Type B pancreatic cell (in vitro differentiated cells): ENCODE measurements around the gene PITPNB. TPM values are rescaled to one million over a fixed set of nuclear protein-coding genes. Genes with fewer than 3 reads are reported as not detected.
A peak's percentile ranks its signal among the peaks of the same experiment; 100 is the strongest.

Experiments used
- DNase-seq: peaks from one replicate; pipeline ENCODE4 v3.0.0; 2021; ENCODE audit warnings: mixed read lengths; ENCODE audit not compliant: unreplicated experiment; ENCODE audit errors: extremely low spot score
- H3K27ac Mint-ChIP-seq: 2 replicates; pipeline ENCODE4 v1.8.0; 2021; ENCODE audit warnings: mild to moderate bottlenecking, mixed read lengths
- H3K27me3 Mint-ChIP-seq: 2 replicates; pipeline ENCODE4 v1.8.0; 2021; ENCODE audit warnings: mixed read lengths
- H3K36me3 Mint-ChIP-seq: 2 replicates; pipeline ENCODE4 v1.8.0; 2021; ENCODE audit warnings: mixed read lengths
- H3K4me1 Mint-ChIP-seq: one replicate; pipeline ENCODE4 v1.8.0; 2021; ENCODE audit warnings: mixed read lengths; ENCODE audit not compliant: unreplicated experiment
- H3K4me3 Mint-ChIP-seq: 2 replicates; pipeline ENCODE4 v1.8.0; 2021; ENCODE audit warnings: mild to moderate bottlenecking, mixed read lengths
- H3K9me3 Mint-ChIP-seq: 2 replicates; pipeline ENCODE4 v1.8.0; 2021; ENCODE audit warnings: mixed read lengths
- CTCF ChIP-seq: fragments of 200-600 bp; sonication (generic); conservative IDR thresholded peaks from 2 replicates; pipeline ENCODE4 v1.5.0; 2021; ENCODE audit warnings: antibody characterized with exemption, mild to moderate bottlenecking
- total RNA-seq: library from RNA; stranded (reverse); gene quantifications from 2 replicates; pipeline ENCODE4 v1.2.1, GENCODE V29; 2021; ENCODE audit warnings: low replicate concordance

PITPNB gene
- total RNA-seq, 1 donor from 2014 or later: 73.2 TPM

- TF ChIP-seq CTCF: no peak
- DNase-seq: no peak
- H3K27me3 Mint-ChIP-seq: no peaks in the 10 kb centered on the region
- peaks cover 4% of the 10 kb centered on the region for H3K4me1 Mint-ChIP-seq
- no peaks in the 10 kb centered on the region for H3K9me3 Mint-ChIP-seq
- no peak overlapping the region for H3K27ac Mint-ChIP-seq
- peaks cover 36% of the 10 kb centered on the region for H3K36me3 Mint-ChIP-seq
- H3K4me3 Mint-ChIP-seq: no peak overlapping the region
Observed at GRCh38 chr22:27892811-27893210, 26.2 kb downstream of the PITPNB start.

- no peak overlapping the region for H3K27ac Mint-ChIP-seq
- H3K4me1 Mint-ChIP-seq: peaks cover 10% of the 10 kb centered on the region
- no peaks in the 10 kb centered on the region for H3K9me3 Mint-ChIP-seq
- no peaks in the 10 kb centered on the region for H3K27me3 Mint-ChIP-seq
- no peak for TF ChIP-seq CTCF
- H3K4me3 Mint-ChIP-seq: no peak overlapping the region
- DNase-seq: no peak
- peaks cover 35% of the 10 kb centered on the region for H3K36me3 Mint-ChIP-seq
Observed at GRCh38 chr22:27892064-27892463, 27.0 kb downstream of the PITPNB start.

- Mint-ChIP-seq H3K4me3 (no peak overlapping the region), H3K36me3 (peaks cover 34% of the 10 kb centered on the region), H3K9me3 (no peaks in the 10 kb centered on the region), H3K27ac (no peak overlapping the region), H3K4me1 (peaks cover 32% of the 10 kb centered on the region), H3K27me3 (no peaks in the 10 kb centered on the region)
- no peak for TF ChIP-seq CTCF
- DNase-seq: no peak
Observed at GRCh38 chr22:27888310-27888709, 30.7 kb downstream of the PITPNB start.

GRCh38 chr22:27886843-27887151 is 32.3 kb downstream of the PITPNB start:
- no peak for DNase-seq
- peaks cover 22% of the 10 kb centered on the region for H3K36me3 Mint-ChIP-seq
- H3K9me3 Mint-ChIP-seq: no peaks in the 10 kb centered on the region
- no peak overlapping the region for H3K27ac Mint-ChIP-seq
- peak; percentile 16 for TF ChIP-seq CTCF
- peaks cover 32% of the 10 kb centered on the region for H3K4me1 Mint-ChIP-seq
- H3K27me3 Mint-ChIP-seq: no peaks in the 10 kb centered on the region
- no peak overlapping the region for H3K4me3 Mint-ChIP-seq

GRCh38 chr22:27885977-27886842 is 32.8 kb downstream of the PITPNB start:
- DNase-seq: no peak
- Mint-ChIP-seq H3K9me3 (no peaks in the 10 kb centered on the region), H3K27ac (peak overlapping the region; percentile 42)

More at GRCh38 chr22:27885977-27886842, 32.8 kb downstream of the PITPNB start:
- Mint-ChIP-seq H3K4me1 (peaks cover 32% of the 10 kb centered on the region), H3K27me3 (no peaks in the 10 kb centered on the region), H3K36me3 (peaks cover 18% of the 10 kb centered on the region), H3K4me3 (no peak overlapping the region)
- peak; percentile 91 for TF ChIP-seq CTCF
